A204.1 (cell line): ENCODE results near the gene TXNL1.
A peak's percentile ranks its signal among the peaks of the same experiment; 100 is the strongest.
"Not testable (repeated sequence)": the region's sequence is repeated elsewhere in the genome, so short reads cannot be mapped to it uniquely, and the experiment has no call there.

Experiments used
- FAIRE-seq: peaks from 2 replicates; lab custom pipeline; 2012; peaks lifted over from hg19 to GRCh38; lab: Jason Lieb, UNC

The TXNL1 gene

DNA sequence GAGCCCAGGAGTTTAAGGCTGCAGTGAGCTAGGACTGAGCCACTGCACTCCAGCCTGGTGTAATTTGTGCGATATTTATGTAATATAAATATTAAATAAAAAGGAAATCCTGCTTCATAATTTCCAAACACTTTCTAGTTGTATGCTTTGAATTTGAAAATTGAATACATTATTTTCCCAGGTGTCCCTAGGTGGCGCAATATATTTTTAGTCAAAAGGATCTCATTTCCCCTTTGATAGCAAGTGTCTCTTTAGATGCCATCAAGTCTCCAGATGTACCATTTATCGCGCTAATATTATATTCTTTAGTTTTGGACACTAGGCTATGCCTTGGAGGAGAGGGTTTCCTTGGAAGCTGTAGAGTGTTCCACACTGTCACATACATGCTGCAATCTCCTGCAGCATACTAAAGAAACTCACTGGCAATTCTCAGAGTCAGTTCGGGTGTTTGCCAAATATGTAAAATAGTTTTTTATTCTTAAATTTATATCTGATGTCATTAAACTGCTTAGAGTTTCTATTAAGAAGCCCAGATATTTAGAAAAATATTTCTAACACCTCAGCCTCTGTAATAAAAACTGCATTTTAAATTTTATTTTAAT lies 7.1 kb upstream of the TXNL1 start:
- peak; percentile 94 for FAIRE-seq

DNA sequence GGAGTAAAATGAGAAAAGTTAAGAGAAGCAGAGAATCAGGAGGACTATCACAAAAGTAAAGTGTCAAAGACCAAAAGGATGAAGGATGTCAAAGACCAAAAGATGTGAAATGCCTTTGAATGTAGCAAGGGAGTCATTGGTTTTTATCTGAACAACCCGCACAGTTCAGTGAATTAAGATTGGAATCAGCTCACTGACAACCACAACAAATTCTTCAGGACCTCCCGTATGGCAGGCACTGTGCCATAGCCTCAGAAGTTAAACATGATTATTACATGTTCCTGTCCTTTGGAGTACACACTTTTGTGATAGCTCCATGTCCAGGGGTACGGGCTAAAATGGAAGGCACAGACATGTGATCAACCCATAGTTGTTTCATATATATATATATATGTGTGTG lies 5.0 kb upstream of the TXNL1 start:
- FAIRE-seq: no peak

GRCh38 chr18:56641714-56642337 lies 3.4 kb upstream of the TXNL1 start:
- no peak for FAIRE-seq

- FAIRE-seq: no peak
Measured at GRCh38 chr18:56639571-56639970, 1.2 kb upstream of the TXNL1 start.

DNA sequence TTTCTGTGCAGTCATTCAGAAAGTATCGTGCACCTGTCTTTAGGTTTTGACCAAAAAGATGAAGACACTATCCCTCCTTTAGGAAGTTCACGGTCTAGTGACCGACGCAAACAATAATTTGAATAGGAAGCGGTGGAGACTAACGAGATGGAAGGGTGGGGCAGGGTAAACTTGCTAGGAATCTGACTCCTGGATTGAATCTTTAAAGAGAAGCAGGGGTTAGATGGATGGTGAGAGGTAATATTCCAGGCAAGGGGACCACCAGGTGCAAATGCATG lies 651 bp upstream of the TXNL1 start:
- no peak for FAIRE-seq

DNA sequence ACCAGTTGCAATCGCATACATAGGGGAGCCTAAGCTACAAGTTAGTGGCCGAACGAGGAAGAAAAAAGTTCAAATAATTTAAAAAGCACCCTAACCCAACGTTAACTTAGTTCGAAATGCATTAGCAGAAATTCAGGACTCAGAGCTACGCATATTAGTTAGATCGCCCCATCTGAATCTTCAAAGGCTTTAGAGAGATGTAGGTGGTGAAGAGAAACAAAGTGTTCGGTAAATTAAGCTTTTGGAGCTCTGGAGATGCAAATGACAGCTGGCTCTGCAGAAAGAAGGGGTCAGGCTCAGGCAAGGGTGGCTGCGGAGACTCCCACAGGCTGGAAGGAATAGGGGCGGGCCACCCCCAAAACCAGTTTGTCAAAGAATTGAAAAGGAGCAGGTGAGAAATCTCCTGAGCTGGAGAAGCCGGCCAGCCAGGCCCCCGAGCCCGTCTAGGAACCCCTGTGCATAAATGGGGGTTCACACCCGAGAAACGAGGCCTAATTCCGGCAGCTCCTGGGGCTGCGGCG lies 621 bp downstream of the TXNL1 start:
- FAIRE-seq: no peak

DNA sequence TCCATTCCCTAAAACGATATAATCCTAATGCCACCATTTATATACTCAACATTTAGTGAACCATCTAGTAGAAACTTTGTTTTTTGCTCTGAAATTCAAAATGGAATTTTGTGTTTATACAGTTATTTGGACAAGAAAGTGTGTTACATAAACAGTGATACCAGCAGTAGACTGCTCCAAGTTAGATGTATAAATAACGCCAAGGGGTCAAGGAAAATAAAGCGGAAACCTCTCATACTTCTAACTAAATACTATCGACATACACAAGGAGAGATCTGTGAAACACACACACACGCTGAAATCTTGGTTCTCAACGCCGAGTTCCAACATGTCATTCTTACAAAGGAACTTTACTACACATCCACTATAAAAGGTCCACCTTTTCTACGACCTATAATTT lies 1.2 kb downstream of the TXNL1 start:
- FAIRE-seq: no peak

DNA sequence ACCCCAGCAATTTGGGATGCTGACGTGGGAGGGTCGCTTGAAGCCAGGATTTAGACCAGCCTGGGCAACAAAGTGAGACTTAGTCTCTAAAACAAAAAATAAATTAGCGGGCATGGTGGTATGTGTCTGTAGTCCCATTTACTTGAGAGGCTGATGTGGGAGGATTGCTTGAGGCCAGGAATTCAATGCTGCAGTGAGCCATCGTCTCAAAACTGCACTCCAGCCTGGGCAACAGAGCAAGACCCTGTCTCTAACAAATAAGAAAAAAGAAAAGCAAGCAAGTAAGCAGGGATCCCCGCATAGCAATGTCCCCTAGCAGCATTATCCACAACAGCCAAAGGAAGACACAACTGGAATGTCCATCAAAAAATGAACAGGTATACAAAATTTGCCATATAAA lies 3.4 kb downstream of the TXNL1 start:
- no peak for FAIRE-seq

GRCh38 chr18:56632070-56633022 lies 6.0 kb downstream of the TXNL1 start:
- FAIRE-seq: no peak

- FAIRE-seq: no peak
Measured at GRCh38 chr18:56627991-56628390, 10.4 kb downstream of the TXNL1 start.

GRCh38 chr18:56615738-56616520 lies 22.5 kb downstream of the TXNL1 start:
- no peak for FAIRE-seq

DNA sequence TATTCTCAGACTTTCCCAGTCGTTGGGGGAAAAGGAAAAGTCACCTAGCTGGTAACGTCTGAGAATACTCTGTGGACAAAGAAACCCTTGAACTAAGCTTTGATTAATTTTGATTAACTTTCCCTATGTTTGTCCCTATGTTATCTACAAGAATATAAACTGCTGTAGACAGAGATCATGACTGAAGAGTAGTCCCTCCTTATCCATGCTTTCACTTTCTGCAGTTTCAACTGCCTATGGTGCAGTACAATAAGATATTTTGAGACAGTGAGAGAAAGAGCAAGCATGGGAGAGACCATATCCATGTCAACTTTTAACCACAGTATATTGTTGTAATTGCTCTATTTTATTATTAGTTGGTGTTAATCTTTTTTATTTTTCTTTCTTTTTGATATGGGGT lies 31.8 kb downstream of the TXNL1 start:
- no peak for FAIRE-seq

DNA sequence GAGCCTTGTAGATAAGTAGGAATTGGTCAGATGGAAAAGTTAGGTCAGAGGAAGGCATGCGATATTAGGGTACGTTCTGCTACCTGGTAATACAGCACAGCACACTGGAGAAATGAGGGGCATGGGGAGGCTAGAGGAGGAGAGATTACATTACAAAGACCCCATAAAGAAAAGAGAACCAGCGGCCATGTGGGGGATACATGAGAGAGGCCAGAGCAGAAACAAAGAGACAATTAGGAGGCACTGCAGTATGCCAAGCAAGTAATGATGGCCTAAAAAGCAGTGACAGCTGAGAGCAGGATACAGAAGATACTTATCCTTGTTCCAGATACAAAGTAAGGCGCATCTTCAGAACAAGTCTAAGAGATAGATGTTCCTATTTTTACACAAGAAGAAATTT lies 40.0 kb downstream of the TXNL1 start:
- no peak for FAIRE-seq

GRCh38 chr18:56593906-56594305 lies 44.5 kb downstream of the TXNL1 start:
- FAIRE-seq: no peak

DNA sequence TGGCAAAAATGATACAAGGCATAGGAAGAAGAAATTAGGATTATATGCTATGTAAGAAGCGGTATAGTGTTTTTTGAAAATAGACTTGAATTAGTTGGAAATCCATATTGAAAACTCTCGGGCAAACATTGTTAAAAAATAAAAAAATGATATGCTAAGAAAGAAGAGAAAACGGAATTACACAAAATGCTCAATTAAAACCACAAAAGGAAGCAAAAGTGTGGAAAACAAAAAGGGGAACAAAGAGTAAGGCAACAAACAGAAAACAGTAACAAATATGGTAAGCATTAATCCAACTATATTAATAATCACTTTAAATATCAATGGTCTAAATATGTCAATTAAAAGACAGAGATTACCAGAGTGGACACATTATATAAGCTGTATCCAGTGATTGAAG lies 58.4 kb downstream of the TXNL1 start:
- no peak for FAIRE-seq

- no peak for FAIRE-seq
Measured at GRCh38 chr18:56579451-56579850, 58.9 kb downstream of the TXNL1 start.

DNA sequence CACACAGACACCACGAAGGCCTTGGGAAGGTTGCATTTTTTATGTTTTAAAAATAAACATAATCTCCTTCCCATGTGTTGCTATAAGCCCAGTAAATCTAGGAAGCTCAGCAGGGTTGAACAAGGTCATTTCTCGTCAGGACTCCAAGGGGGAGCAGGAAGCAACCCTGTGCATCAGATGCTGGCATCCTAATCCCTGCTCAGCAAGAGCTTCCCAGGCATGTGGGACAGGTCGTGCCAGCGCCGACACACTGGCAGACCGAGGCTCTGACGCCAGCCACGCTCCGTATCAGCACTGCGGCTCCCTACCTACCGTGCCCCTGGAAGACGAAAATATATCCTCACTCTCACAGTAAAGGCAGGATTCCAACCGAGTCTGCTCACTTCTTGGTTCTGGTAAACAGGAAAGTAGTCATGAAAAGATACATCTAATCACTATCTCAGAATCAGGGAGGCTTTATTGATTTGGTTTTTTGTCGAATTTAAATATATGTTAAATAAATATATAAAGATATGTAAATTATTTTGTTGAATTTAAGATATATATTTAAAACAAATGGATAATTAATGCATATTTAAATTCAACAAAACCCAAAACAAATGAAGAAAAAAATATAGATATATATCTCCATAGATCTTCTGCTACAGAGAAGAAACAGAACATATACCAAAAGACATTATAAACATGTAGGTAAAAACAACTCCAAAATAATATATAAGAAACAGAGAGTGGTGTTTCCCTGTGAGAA lies 61.4 kb downstream of the TXNL1 start:
- FAIRE-seq: peak; percentile 60

GRCh38 chr18:56575819-56576663 lies 62.4 kb downstream of the TXNL1 start:
- peak; percentile 95 for FAIRE-seq

DNA sequence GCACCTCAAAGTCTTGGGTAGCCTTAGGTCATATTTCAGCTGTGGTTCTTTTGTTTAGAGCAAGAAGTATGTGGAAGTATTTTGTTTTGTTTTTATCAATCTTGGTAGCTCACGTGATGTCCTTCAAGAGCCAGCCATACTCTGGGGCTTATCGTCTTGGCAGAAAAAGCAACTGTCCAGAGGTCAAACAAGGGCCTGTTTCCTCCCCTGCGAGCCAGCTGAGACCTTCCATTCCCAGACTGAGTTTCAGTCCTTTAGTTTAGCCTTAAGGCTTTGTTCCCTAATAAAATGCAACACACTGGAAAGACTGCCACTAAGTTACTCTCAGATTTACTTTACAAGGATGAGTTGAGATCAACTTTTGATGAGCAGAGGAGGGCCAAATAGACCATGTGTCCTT lies 63.5 kb downstream of the TXNL1 start:
- FAIRE-seq: no peak

- FAIRE-seq: not testable (repeated sequence)
Measured at GRCh38 chr18:56572267-56572666, 66.1 kb downstream of the TXNL1 start.

- no peak for FAIRE-seq
Measured at GRCh38 chr18:56570978-56571377, 67.4 kb downstream of the TXNL1 start.
